Measurements from ENCODE around the gene YBEY. TPM values are rescaled to one million over a fixed set of nuclear protein-coding genes. Genes with fewer than 3 reads are reported as not detected.
A peak's percentile ranks its signal among the peaks of the same experiment; 100 is the strongest.

The YBEY gene
- total RNA-seq, 1 donor from 2014 or later: 20.0 TPM

DNA sequence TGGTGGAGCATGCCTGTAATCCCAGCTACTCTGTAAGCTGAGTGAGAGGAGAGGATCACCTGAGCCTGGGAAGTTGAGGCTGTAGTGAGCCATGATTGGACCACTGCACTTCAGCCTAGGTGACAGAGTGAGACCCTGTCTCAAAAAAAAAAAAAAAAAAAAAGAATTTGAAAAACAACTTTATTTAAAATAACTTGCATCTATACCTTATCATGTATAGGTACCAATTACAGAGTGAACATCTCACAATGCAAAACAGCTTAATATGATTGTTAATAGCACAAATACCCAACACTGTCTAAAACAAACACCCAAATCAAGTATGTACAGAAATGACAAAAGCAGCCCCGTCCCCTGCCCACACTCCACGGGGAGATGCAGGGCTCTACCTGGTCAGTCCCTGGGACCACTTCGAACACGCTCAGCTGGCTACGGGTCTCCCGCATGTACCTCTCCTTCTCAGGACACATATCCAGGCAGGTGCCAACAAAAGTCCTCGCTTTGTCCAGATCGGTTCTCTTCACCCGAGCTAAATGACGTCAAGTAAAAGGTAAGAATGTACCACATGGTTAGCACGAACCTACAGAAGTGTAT, 11.2 kb upstream of the YBEY start:
- H3K36me3 Mint-ChIP-seq: peaks cover 24% of the 10 kb centered on the region
- no peak for DNase-seq (ENCODE audit: extremely low spot score, unreplicated experiment)
- no peak overlapping the region for H3K27ac Mint-ChIP-seq

DNA sequence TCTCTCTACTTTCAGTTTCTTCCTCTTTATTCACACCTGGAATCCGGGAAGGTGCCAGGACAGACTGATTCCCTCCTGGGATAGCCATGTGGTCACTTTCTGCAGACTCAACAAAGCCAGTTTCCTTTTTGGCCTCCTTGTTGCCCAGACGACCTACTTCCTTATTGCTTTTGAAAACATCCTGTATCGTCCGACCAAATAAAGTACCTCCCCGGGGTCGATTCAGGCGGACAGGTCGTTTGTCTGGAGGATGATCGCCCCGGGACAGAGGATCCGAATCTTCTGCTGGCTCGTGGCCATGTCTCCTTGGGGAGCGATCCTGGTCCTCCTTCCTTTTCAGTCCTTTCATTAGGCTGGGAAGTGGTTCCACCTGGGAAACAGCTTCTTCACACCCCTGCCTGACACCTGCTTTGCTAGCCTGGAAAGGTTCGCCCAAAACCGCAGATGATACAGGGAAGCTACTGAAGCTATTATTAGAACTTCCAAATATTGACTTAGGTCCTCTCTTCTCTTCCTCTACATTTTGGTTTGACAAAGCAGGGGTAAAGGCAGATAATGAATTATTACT, 2.0 kb upstream of the YBEY start:
- Mint-ChIP-seq H3K4me3 (peak overlapping the region; percentile 76), H3K27ac (peak overlapping the region; percentile 46), H3K27me3 (no peaks in the 10 kb centered on the region), H3K9me3 (peaks cover 5% of the 10 kb centered on the region), H3K36me3 (peaks cover 28% of the 10 kb centered on the region), H3K4me1 (ENCODE audit: unreplicated experiment) (peaks cover 24% of the 10 kb centered on the region)
- no peak for DNase-seq (ENCODE audit: extremely low spot score, unreplicated experiment)
- TF ChIP-seq, protein P1, sequence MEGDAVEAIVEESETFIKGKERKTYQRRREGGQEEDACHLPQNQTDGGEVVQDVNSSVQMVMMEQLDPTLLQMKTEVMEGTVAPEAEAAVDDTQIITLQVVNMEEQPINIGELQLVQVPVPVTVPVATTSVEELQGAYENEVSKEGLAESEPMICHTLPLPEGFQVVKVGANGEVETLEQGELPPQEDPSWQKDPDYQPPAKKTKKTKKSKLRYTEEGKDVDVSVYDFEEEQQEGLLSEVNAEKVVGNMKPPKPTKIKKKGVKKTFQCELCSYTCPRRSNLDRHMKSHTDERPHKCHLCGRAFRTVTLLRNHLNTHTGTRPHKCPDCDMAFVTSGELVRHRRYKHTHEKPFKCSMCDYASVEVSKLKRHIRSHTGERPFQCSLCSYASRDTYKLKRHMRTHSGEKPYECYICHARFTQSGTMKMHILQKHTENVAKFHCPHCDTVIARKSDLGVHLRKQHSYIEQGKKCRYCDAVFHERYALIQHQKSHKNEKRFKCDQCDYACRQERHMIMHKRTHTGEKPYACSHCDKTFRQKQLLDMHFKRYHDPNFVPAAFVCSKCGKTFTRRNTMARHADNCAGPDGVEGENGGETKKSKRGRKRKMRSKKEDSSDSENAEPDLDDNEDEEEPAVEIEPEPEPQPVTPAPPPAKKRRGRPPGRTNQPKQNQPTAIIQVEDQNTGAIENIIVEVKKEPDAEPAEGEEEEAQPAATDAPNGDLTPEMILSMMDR (conservative IDR thresholded peaks at IDR 0.05): no peak

More for the DNA sequence above, 11.2 kb upstream of the YBEY start:
- TF ChIP-seq, protein P1 (conservative IDR thresholded peaks at IDR 0.05): no peak
- H3K9me3 Mint-ChIP-seq: no peaks in the 10 kb centered on the region
- no peaks in the 10 kb centered on the region for H3K4me1 Mint-ChIP-seq (ENCODE audit: unreplicated experiment)
- no peaks in the 10 kb centered on the region for H3K27me3 Mint-ChIP-seq
- no peak overlapping the region for H3K4me3 Mint-ChIP-seq

DNA sequence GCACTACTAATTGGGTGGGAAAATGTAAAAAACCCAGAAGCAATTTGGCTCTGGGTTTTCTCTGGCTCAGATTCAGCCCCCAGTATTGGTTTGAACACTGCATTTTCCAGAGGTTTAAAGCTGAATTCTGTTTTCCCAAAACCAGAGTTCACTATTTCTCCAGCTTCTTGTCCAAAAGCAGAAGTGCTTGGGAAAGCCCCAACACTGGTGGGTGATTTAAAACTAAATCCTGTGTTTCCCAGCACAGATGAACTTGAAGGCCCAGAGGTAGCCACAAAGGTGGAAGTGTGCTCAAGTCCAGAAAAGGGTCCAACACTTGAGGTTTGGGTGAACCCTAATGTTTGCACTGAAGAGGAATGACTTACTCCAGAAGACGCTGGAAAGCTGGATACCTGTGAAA, 1.4 kb upstream of the YBEY start:
- Mint-ChIP-seq H3K4me1 (ENCODE audit: unreplicated experiment) (peaks cover 24% of the 10 kb centered on the region), H3K27me3 (no peaks in the 10 kb centered on the region), H3K4me3 (peak overlapping the region; percentile 95), H3K9me3 (peaks cover 5% of the 10 kb centered on the region), H3K36me3 (peaks cover 28% of the 10 kb centered on the region), H3K27ac (peak overlapping the region; percentile 85)
- TF ChIP-seq, protein P1 (conservative IDR thresholded peaks at IDR 0.05): no peak
- no peak for DNase-seq (ENCODE audit: extremely low spot score, unreplicated experiment)

DNA sequence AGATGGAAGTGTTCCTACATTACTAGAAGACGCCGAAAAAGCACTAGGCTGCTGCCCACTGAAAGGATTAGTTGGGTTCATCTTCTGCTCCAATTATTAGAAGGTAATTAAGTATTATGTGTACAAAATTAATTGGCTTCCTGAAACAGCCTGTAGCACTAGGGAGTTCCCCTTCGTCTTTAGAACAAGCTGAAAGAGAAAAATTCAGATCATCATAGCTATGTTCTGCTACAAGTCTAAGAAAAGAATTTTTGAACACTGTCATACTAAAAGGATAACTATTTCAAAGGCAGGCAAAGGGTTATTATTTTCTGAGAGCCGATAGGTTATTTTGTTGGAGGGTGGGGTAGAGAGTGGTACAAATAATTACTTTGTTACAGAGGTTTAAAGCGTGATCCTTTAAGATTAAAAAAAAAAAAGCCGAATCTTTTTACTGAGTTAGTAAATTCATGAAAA, 908 bp upstream of the YBEY start, which contains the start of gene MCM3AP:
Gene MCM3AP, minus strand, starts transcription at position 406 of the 456 bp plus-strand sequence. Its CDS starts 325 bp downstream, at position 81.
- Mint-ChIP-seq H3K36me3 (peaks cover 28% of the 10 kb centered on the region), H3K4me3 (peak within 1 kb of the TSS; percentile 96), H3K27me3 (no peaks in the 10 kb centered on the region), H3K27ac (peak within 1 kb of the TSS; percentile 92), H3K9me3 (peaks cover 5% of the 10 kb centered on the region), H3K4me1 (ENCODE audit: unreplicated experiment) (peaks cover 24% of the 10 kb centered on the region)
- TF ChIP-seq, protein P1 (conservative IDR thresholded peaks at IDR 0.05): no peak
- no peak for DNase-seq (ENCODE audit: extremely low spot score, unreplicated experiment)

DNA sequence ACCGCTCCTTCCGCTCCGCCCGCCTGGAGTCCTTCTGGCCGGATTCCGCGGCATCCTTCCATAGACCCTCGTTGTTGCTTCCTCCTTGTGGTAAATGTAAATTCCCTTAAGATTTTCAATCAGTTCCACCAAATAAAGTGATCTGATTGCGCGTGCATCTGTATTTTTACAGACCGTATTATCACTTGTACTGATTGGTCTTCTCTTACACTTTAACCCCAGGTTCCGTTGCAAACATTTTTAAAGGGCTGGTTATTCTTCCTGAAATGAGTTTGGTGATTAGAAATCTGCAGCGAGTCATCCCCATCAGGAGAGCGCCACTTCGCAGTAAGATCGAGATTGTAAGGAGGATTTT, 483 bp downstream of the YBEY start:
- H3K4me3 Mint-ChIP-seq: peak overlapping the region; percentile 96
- no peak for DNase-seq (ENCODE audit: extremely low spot score, unreplicated experiment)
- TF ChIP-seq, protein P1 (conservative IDR thresholded peaks at IDR 0.05): no peak
- peaks cover 24% of the 10 kb centered on the region for H3K4me1 Mint-ChIP-seq (ENCODE audit: unreplicated experiment)
- H3K27ac Mint-ChIP-seq: peak overlapping the region; percentile 92
- no peaks in the 10 kb centered on the region for H3K27me3 Mint-ChIP-seq
- H3K36me3 Mint-ChIP-seq: peaks cover 28% of the 10 kb centered on the region
- H3K9me3 Mint-ChIP-seq: peaks cover 5% of the 10 kb centered on the region

Data from type B pancreatic cell (in vitro differentiated cells).